ENCODE measurements around the gene CPXM1. TPM values are rescaled to one million over a fixed set of nuclear protein-coding genes. Genes with fewer than 3 reads are reported as not detected.

The CPXM1 gene
- total and polyA plus RNA-seq, 4 donors: 0.08 to 5.5 (median 0.16) TPM

- peaks cover 8 to 24% (median 18%) of the 10 kb centered on the region in 4 donors for H3K4me1 ChIP-seq (ENCODE audit: control insufficient read depth in 4 of 4, insufficient read depth in 4 of 4, low read length in 3 of 4)
- H3K27ac ChIP-seq (ENCODE audit: low read depth in 1 of 2, low read length in 2 of 2): no peak overlapping the region
- DNase-seq (ENCODE audit: low spot score): no peak
- H3K36me3 ChIP-seq (ENCODE audit: control insufficient read depth in 4 of 4, insufficient read depth in 3 of 4, low read depth in 1 of 4, low read length in 3 of 4): no peaks in the 10 kb centered on the region
- H3K27me3 ChIP-seq (ENCODE audit: control insufficient read depth in 4 of 4, insufficient read depth in 4 of 4, low read length in 3 of 4): peaks cover 0 to 3% (median 0%) of the 10 kb centered on the region in 4 donors
- no peaks in the 10 kb centered on the region for H3K9me3 ChIP-seq (ENCODE audit: control insufficient read depth in 4 of 4, low read length in 3 of 4)
- 30% methylated on average over 47 of the region's 47 CpGs for WGBS
- TF ChIP-seq SP1 (IDR thresholded peaks at IDR 0.05) (no peak), ZBTB33 (IDR thresholded peaks at IDR 0.05) (no peak), ATF3 (IDR thresholded peaks at IDR 0.05) (no peak), RAD21 (IDR thresholded peaks at IDR 0.05) (peak; percentile 27 to 74), CTCF (IDR thresholded peaks at IDR 0.05; ENCODE audit: low read depth, low read length, missing input control) (peak; percentile 38)
- H3K9ac ChIP-seq (ENCODE audit: low read depth in 1 of 2, low read length in 2 of 2): no peak overlapping the region
- H3K4me3 ChIP-seq (ENCODE audit: low read depth in 1 of 3, low read length in 3 of 3): peak overlapping the region in 1 of 3 donors; percentile 62
Observed at GRCh38 chr20:2752567-2753460, 47.6 kb downstream of the CPXM1 start.

GRCh38 chr20:2751878-2752566, 48.4 kb downstream of the CPXM1 start:
- Histone ChIP-seq H3K27ac (ENCODE audit: low read depth in 1 of 2, low read length in 2 of 2) (peak overlapping the region; percentile 63 to 71), H3K9me3 (ENCODE audit: control insufficient read depth in 4 of 4, low read length in 3 of 4) (no peaks in the 10 kb centered on the region), H3K27me3 (ENCODE audit: control insufficient read depth in 4 of 4, insufficient read depth in 4 of 4, low read length in 3 of 4) (peaks cover 0 to 3% (median 0%) of the 10 kb centered on the region in 4 donors), H3K9ac (ENCODE audit: low read depth in 1 of 2, low read length in 2 of 2) (no peak overlapping the region), H3K4me3 (ENCODE audit: low read depth in 1 of 3, low read length in 3 of 3) (peak overlapping the region in 2 of 3 donors; percentile 59 to 62), H3K36me3 (ENCODE audit: control insufficient read depth in 4 of 4, insufficient read depth in 3 of 4, low read depth in 1 of 4, low read length in 3 of 4) (no peaks in the 10 kb centered on the region), H3K4me1 (ENCODE audit: control insufficient read depth in 4 of 4, insufficient read depth in 4 of 4, low read length in 3 of 4) (peaks cover 8 to 24% (median 18%) of the 10 kb centered on the region in 4 donors)
- no peak for DNase-seq (ENCODE audit: low spot score)
- WGBS: 1% methylated on average over 93 of the region's 93 CpGs
- no peak for TF ChIP-seq FOXA2 (IDR thresholded peaks at IDR 0.05)
- no peak for TF ChIP-seq ATF3 (IDR thresholded peaks at IDR 0.05)
- no peak for TF ChIP-seq HNF4G (IDR thresholded peaks at IDR 0.05)
- no peak for TF ChIP-seq NR2F2 (IDR thresholded peaks at IDR 0.05)
- TF ChIP-seq SP1 (IDR thresholded peaks at IDR 0.05): no peak
- no peak for TF ChIP-seq FOXA1 (IDR thresholded peaks at IDR 0.05)

- H3K9me3 ChIP-seq (ENCODE audit: control insufficient read depth in 4 of 4, low read length in 3 of 4): no peaks in the 10 kb centered on the region
- peaks cover 0 to 3% (median 0%) of the 10 kb centered on the region in 4 donors for H3K27me3 ChIP-seq (ENCODE audit: control insufficient read depth in 4 of 4, insufficient read depth in 4 of 4, low read length in 3 of 4)
- H3K36me3 ChIP-seq (ENCODE audit: control insufficient read depth in 4 of 4, insufficient read depth in 3 of 4, low read depth in 1 of 4, low read length in 3 of 4): no peaks in the 10 kb centered on the region
- under 1% methylated on average over 26 of the region's 26 CpGs for WGBS
- H3K4me1 ChIP-seq (ENCODE audit: control insufficient read depth in 4 of 4, insufficient read depth in 4 of 4, low read length in 3 of 4): peaks cover 8 to 24% (median 18%) of the 10 kb centered on the region in 4 donors
- H3K9ac ChIP-seq (ENCODE audit: low read depth in 1 of 2, low read length in 2 of 2): no peak overlapping the region
- peak overlapping the region; percentile 41 to 62 (median 59) for H3K4me3 ChIP-seq (ENCODE audit: low read depth in 1 of 3, low read length in 3 of 3)
- no peak for DNase-seq (ENCODE audit: low spot score)
- peak overlapping the region; percentile 63 to 71 for H3K27ac ChIP-seq (ENCODE audit: low read depth in 1 of 2, low read length in 2 of 2)
- peak; percentile 30 for TF ChIP-seq SP1 (IDR thresholded peaks at IDR 0.05)
- TF ChIP-seq FOXA1 (IDR thresholded peaks at IDR 0.05): no peak
- TF ChIP-seq TAF1 (conservative IDR thresholded peaks at IDR 0.05): no peak
- peak; percentile 20 for TF ChIP-seq YY1 (IDR thresholded peaks at IDR 0.05)
- no peak for TF ChIP-seq RAD21 (IDR thresholded peaks at IDR 0.05)
- no peak for TF ChIP-seq CTCF (IDR thresholded peaks at IDR 0.05; ENCODE audit: low read depth, low read length, missing input control)
- no peak for TF ChIP-seq EGR1 (IDR thresholded peaks at IDR 0.05; ENCODE audit: low read depth in 2 of 2)
- TF ChIP-seq ATF3 (IDR thresholded peaks at IDR 0.05): no peak
- no peak for TF ChIP-seq HNF4G (IDR thresholded peaks at IDR 0.05)
- peak; percentile 53 for TF ChIP-seq FOXA2 (IDR thresholded peaks at IDR 0.05)
- TF ChIP-seq ZBTB33 (IDR thresholded peaks at IDR 0.05): no peak
- TF ChIP-seq HNF4A (conservative IDR thresholded peaks at IDR 0.05): peak in 1 of 2 donors; percentile 20
Observed at GRCh38 chr20:2751347-2751877, 49.0 kb downstream of the CPXM1 start.

All from liver (tissue), 9 donors.